ENCODE data around the gene ANKH. TPM values are rescaled to one million over a fixed set of nuclear protein-coding genes. Genes with fewer than 3 reads are reported as not detected.
A peak's percentile ranks its signal among the peaks of the same experiment; 100 is the strongest.
"Not testable (repeated sequence)": the region's sequence is repeated elsewhere in the genome, so short reads cannot be mapped to it uniquely, and the experiment has no call there.

ANKH gene
- 64.1 TPM for polyA plus RNA-seq (2013, experiment 1 of 2; ENCODE audit: insufficient read length)
- 64.1 TPM for polyA plus RNA-seq (2013, experiment 2 of 2; ENCODE audit: insufficient read length)

DNA sequence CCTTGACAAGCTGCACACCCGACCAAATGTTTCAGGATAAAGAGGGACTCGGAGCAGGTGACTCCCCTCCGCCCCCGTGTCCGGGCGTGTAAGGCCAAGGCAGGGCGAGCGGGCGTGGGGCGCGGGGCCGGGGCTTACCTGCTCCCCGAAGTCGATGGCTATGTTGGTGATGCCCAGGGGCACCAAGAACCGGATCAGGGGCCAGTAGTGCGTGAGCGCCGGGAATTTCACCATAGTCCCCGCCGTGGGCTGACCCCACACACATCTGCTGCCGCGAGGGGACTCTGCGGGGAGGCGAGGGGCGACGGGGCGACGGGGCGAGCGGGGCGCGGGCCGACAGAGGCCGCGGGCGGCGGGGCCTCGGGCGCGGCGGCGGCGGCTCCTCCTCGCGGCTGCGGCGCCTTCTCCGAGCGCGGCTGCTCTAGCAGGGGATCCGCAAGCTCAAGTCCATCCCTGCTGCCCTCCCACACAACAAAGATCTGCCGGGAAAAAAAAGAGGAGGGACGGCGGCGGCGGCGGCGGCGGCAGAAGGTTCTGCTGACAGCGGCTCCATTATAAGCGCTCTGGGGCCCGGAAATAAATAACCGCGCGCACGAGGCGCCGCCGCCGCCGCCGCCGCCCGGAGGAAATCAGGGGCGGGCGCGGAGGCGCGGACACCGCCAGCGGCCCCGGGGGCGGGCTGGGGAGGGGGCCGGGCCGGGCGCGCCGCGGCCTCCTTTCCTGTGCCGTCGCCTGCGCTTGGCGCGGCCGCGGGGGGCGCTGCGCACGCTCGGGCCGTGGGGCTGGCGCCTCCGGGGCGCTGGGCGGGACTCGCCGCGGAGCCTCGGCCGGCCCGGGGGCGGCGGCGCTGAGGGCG lies at the start of gene ANKH:
Gene ANKH (minus strand): TSS at position 565 of the 856 bp plus-strand sequence. CDS start 331 bp downstream, at position 234.
- DNase-seq, result peak; percentile 85

DNA sequence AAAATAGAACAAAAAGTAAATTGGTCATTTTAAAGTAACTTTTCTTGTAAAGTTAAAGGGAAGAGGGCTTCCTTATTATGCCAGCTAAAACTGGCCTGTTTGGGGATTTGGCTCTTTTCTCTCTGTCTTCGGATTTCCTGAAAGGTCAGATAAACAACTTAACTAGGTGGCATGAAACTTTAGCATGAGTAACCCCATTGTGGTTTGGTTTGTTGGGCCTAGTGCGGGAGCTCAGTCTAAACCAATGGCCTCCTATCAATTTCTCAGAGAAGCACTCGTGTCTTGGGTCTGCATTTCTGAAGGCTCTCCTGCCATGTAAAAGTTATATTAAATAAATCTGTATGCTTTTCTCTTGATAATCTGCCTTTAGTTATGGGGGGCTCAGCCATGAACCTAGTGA lies 48.5 kb upstream of the ANKH start:
- DNase-seq, result no peak

DNA sequence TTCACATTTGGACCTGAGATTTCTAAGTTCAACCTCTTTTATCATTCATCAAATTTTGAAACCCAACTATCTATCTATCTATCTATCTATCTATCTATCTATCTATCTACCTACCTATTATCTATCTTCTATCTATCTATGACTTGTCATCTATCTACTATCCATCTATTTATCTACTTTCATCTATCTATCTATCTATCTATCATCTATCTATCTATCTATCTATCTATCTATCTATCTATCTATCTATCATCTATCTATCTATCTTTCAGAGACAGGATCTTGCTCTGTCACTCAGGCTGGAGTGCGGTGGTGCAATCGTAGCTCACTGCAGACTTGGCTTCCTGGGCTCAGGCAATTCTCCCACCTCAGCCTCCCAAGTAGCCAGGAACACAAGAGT lies 47.5 kb upstream of the ANKH start:
- DNase-seq, result not testable (repeated sequence)

DNA sequence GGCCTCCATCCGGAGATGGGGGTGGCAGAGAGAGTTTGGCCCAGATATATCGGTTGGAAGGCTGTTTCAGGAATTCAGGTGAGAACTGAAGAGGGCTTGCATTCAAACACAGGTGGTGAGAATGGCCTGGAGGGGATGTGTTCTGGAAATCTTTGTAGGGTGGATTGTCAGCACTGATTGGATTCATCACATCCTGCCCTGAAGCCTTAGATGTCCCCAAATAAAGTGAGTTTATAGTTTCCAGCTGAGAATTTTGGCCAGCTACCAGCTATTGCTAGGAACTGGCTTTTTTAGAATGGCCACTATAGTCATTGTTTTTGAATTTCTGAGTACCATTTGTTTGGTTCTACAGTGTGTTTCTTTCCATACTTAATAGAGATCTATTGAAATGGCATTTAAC lies 46.1 kb upstream of the ANKH start:
- DNase-seq, result peak; percentile 70

DNA sequence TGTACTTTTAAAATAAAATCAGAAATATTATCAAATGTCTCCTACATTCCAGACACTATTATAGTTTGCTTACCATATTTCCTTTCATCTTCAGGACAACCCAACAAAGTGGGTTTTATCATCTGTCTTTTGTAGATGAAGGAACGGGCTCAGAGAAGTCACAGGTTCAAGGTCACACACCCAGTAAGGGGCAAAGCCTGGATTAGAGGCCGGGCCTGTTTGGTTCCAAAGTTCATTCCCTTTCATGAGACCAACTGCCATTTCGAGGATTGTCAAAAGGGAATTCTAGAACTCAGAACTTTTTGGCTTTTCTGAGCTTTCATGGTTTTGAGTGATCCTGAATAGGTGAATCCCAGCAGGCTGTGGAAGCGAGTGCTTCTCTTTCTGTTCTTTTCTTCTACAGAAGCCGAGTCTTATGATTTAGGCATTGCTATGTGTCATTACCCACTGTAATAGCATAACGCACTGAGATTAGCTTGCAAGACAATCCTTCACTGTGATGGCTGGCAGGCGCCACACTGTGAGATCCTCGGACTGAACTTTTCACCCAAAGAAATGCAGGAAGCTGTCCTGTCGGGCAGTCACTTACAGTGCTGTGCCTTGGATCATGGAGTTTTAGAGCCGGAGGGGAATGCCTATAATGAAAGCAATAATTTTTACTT lies 43.8 kb upstream of the ANKH start:
- DNase-seq, result peak; percentile 61

DNA sequence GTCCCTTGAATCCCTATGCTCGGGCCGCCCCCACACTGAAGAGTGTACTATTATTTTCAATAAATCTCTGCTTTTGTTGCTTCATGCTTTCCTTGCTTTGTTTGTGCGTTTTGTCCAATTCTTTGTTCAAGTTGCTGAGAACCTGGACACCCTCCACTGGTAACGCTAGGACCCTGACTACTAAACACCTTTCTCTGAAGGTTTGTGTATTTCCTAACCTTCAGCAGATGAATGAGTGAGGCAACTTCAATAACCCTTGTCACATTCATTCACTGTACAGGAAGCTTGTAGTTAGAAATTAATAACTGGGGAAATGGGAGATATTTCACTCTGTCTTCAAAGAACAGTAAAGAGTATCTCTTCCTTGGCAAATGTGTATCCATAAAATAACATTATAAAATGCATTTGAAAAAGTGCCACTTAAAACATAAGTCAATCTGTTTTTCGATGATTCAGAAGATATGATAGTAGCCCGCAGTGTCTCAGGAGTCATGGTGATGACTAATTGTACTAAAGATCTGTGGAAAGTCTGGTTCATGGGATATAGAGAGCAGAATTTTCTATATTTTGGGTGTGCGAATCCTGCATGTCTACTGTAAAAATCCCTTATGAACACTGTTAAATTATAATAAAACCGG lies 43.2 kb upstream of the ANKH start:
- peak; percentile 85 for DNase-seq

DNA sequence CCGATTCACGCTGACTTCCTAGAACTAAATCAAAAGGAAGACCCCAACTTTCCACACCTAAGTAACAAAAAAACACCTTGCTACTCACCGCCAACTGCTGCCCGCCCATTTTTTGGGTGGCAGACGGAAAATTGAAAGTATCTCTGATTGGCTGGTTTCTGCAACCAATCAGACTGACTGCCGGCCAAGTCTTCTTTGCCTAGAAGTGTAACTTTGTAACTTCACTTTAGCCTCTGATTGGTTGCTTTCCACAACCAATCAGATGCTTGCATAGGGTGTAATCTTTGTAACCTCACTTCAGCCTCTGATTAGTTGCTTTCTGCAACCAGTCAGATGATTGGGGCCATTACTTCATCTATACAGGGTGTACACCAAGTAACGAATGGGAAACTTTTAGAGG lies 42.6 kb upstream of the ANKH start:
- DNase-seq, result no peak

DNA sequence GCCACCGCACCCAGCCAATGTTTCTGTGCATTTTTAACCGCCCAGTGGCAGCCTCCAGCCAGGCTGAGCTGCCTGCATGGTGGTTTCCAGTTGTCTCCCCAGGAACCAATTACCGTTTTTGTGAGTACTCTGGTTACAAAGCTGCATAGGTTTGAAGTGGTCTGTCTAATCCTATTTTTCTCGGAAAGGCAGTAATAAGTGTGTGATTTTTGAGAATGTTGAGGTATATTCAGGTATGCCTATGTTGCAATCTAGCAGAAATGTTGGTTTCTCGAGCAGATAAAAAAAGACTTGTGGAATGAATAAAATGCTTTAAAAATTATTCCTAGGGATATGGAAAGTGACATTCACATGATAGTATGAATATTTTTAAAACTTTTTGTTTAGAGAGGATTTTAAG lies 41.5 kb upstream of the ANKH start:
- DNase-seq, result peak; percentile 84

DNA sequence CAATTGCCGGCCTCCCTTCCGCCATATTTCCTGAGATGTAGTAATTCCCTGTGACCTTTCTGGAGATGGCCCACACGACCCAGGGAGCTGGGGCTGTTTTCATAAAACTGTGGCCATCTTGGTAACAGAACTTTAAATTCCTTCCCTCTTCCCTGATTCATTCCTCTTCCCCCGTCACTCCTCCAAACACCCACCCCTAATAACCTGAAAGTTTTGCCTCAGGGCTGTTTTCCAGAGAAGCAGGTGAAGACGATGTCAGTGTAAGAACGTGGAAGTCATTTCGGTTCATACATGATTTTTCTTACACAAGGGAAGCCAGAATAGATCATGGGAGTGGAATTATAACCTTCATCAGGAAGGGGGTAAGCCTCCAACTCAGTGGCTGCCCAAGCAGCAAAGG lies 40.6 kb upstream of the ANKH start:
- DNase-seq, result no peak

DNA sequence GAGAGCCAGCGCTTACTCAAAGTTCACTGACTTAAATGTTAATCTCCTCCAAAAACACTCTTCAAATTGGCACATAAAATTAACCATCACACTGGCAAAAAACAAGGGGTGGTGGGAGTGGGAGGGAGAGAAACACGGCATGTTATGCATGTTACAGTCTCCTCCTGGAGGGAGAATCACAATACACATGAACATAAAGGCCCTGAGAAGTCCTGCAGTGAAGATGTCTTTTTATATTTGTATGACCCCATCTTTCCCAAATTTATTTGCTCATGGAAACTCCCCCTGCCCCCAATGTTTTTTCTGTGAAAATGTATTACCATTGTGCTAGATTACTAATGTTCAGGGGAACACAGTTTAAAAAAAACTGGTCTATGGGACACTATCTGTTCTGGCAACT lies 37.8 kb upstream of the ANKH start:
- DNase-seq, result no peak

DNA sequence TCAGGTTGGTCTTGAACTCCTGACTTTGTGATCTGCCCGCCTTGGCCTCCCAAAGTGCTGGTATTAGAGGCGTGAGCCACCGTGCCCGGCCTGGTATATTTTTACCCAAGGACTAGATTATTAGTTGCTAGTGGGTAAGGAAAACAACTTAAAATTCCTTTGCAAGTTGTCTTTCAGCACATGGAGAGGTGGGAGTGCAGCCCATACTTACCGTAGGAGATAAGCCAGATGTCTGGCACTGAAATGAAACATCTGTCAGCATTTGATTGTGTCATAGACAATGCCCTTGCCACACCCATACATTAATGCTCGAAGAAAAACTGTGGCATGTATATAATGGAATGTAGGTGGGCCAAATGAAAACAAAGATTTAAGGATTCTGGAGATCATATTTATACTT lies 36.6 kb upstream of the ANKH start:
- peak; percentile 43 for DNase-seq

DNA sequence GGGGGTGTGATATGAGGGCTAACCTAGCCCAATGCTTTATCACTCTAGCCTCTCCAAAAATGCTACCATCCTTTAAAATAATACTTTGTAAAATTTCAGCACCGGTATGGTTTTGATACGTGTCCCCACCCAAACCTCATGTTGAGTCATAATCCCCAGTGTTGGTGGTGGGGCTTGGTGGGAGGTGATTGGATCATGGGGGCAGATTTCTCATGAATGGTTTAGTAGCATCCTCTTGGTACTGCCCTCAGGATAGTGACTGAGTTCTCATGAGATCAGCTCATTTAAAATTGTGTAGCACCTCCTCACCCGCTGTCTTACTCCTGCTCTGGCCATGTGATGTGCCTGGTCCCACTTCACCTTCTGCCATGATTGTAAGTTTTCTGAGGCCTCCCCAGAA lies 35.0 kb upstream of the ANKH start:
- no peak for DNase-seq

DNA sequence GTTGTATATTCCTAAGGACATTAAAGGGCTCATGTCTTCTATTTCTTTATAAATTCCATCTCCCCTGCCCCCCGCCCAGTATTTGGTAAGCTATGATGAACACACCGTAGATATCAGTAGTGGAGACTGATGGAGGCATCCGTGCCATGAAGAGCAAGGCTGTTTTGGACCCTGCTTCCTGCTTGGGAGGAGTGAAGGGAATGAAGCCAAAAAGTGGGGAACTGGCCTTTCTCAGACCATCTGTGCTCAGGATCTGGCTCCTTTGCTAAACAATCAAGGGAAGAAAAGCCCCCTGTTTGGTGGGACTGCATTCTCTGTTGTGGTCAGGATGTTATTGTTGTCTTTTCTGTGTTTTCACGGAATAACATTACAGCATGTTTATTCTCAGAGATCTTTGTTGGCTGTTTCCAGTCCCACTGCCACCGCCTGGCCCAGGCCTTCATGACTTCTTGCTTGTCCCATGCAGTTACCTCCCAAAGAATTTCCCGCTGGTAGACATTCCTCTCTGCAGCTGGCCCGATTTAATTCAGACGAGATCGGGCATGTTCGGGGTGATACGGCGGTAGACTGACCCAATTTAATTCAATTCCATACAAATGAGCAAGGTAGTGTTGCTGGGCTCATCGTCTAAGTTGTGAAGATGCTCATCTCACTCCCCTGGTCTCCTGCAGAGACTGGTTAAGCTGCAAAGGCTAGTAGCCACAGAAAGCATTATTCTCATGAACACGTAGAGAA lies 31.4 kb upstream of the ANKH start:
- DNase-seq, result no peak

DNA sequence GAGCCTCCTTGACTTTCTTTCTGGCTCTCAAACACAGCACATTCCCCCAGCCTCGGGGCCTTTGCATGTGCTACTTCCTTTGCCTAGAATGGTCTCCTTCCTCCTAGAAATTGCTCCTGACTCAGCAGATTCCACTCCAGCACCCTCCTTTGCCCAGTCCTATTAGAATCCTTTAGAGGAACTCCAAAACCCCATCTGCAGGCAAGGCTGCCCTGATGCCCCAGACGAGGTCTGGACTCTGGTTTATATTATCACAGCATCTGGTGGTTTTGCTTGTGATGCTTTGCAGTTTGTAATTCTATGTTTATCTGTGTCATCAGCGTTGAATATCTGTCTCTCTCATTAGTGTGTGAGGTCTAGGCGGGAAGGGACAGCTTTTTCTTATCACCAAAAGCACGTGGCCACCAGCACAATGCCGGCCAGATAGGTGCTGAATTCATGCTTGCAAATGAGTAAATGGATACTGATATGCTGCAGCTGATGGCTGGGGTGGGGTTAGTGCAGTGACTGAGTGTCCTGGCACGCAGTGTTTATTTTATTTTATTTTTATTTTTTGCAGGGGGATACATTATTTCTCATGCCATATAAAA lies 30.0 kb upstream of the ANKH start:
- DNase-seq, result peak; percentile 78

DNA sequence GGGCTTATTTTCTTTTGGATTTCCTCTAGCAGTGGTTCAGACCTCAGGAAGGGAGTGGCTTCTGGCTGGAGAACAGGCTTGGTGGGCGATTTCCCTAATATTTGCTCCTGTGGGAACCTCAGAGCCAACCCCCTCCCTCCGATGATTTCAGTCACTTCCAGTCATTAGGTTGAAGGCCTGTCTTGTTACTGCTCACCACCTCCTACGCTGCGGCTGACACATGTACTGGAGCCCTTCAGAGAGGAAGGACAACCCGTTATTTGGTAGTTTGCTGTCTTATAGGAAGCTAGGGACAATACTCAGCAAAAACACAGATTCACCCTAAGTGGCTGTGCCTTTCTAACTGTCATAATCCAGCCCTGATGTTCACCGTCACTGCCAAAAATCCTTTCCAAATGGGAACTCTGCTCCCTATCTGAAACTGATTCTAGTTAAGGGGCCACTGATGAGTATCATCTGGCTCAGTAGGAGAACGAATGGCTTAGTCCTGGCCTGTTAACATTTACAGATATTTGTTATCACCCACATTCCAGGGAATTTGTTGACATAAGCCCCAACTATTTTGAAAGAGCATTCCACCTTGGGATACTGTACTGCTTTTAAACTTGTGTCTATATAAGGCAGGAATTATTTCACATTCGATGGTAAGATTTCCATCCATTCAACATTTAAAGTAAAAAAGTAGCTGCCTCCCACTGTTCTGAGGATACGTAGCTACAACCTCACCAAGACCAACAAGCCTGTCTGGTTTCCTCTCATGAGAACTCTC lies 29.3 kb upstream of the ANKH start:
- DNase-seq, result peak; percentile 92

DNA sequence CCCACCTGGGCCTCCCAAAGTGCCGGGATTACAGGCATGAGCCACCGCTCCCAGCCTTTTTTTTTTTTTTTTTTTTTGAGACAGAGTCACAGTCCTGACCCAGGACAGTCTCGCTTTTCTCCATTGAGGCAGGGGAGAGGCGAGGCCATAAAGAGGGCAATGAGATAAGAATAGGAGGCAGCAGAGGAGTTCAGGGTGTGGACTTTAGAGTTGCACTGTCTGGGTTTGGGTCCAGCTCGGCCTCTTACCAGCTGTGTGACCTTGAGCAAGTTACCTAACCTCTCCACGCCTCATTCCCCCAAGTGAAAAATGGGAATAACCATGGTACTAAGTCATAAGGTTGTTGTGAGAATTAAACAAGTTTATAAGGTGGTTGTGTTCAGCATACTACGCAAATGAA lies 24.6 kb upstream of the ANKH start:
- DNase-seq, result no peak

DNA sequence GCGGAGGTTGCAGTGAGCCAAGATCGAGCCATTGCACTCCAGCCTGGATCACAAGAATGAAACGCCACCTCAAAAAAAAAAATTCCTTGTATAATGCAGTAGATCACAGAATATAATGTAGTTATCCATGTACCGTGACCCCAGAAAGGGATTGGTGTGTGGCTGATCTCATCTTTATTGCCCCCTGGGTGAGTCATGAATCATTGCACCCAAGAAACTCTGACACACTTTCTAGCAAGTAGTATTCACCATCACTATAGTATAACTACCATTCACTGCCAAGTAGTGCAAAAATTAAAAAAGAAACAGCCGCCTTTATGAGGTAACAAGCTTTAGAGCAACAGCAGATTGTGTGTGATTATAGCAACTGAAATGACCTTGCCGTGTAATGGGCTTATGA lies 23.7 kb upstream of the ANKH start:
- no peak for DNase-seq

DNA sequence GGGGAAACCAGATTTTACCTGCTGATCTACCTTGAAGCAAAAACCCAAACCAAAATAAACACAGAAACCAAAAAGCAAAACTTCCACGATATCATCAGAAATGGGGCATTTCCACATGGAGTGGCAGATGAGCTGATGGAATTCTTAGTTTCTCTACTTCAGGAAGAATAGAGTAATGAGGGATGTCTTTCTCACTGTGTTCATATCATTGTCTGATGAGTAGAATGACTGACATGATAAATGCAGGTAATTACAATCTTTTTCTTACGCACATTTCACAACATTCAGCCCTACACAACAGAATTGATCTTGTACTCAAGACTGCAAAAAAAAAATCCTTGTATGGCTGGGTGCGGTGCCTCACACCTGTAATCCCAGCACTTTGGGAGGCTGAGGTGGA lies 23.2 kb upstream of the ANKH start:
- no peak for DNase-seq

DNA sequence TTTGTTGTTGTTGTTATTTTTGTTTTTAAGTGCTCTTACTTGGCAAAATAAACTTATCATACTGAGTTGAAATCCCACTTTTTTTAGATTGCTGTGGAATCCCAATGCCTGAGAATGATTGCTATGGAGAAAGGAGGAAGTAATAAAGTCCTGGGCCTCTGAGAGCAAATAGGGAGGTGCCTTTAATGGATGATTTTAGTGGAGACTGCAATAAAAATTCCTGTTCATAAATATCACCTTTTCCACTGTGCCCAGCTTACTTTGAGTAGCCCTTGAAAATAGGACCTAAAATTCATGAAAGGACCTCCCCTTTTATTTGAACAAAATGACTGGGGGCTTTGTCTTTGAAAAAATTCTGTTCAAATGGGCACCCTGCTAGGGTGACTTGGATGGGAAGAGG lies 21.8 kb upstream of the ANKH start:
- no peak for DNase-seq

DNA sequence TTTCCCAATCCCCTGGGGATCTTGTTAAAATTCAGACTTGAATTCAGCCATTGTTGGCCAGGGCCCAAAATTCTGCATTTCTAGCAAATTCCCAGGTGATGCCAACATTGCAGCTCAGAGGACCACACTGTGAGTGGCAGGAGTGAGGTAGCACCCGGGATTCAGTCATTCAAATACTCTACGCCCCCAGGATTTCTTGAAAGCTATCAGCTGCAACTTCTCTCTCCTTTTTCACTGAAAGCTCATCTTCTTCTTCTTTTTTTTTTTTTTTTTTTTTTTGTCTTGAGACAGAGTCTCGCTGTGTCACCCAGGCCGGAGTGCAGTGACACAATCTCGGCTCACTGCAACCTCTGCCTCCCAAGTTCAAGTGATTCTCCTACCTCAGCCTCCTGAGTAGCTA lies 19.3 kb upstream of the ANKH start:
- DNase-seq, result no peak

DNA sequence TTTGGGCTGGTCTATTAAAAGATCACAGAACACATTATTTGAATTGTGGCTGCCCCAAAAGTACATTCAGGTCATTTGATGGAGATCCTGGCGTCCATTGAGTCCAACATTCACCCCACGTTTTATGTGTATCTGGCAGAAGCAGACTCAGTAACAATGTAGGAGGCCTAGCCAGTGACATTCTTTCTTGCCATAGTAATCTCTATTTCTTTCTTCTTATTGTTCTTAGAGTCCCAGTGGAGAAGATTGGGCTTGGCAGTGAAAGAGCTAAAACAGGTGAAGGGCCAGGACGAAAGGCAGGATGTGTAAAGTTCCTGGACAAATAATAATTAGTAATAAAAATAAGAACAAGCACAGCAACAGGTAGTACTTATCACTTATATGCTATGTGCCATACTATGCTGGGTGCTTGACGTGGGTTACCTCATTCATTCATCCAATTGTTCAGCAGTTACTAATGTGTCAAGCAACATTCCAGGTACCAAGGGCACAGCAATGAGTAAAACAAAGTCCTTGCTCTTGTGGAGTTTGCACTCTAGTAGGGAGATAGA lies 12.6 kb upstream of the ANKH start:
- DNase-seq, result no peak
